Skin of body (tissue), 2 donors: ENCODE data around the gene ELN. TPM values are rescaled to one million over a fixed set of nuclear protein-coding genes. Genes with fewer than 3 reads are reported as not detected.

ENCODE experiments used
- DNase-seq: peaks from one replicate; lab custom pipeline; 2025; lab: John Stamatoyannopoulos, UW
- total RNA-seq: library from RNA; depleted of rRNA; stranded (reverse); fragments of >200 nt; gene quantifications from one replicate; pipeline ENCODE4 v1.2.3, GENCODE V29; 2014

The ELN gene
- total RNA-seq, 1 donor from 2014 or later = 321 TPM

DNA sequence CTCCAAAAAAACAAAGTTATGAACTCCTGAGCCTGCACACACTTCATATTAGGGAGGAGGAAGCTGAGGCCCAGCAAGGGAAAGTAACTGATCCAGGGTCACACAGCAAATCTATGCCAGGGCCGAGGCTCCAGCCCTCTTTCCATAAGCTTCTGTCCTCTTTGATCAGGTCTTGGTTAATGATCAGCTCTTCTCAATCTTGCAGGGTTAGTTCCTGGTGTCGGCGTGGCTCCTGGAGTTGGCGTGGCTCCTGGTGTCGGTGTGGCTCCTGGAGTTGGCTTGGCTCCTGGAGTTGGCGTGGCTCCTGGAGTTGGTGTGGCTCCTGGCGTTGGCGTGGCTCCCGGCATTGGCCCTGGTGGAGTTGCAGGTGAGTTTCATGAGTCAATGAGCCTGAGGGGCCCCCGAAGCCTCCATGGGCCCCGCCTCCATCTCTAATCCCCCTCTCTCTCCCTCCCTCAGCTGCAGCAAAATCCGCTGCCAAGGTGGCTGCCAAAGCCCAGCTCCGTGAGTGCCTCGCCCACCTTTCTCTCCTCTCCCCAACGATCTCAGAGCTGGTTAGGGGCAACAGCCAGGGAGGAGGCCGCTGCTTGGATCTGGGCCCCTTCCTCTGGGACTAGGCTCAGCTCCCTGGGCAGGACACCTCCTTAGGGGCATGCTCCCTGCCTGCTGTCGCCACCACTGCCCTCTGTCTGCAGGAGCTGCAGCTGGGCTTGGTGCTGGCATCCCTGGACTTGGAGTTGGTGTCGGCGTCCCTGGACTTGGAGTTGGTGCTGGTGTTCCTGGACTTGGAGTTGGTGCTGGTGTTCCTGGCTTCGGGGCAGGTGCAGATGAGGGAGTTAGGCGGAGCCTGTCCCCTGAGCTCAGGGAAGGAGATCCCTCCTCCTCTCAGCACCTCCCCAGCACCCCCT, 32.0 kb downstream of the ELN start:
- DNase-seq = no peak

DNA sequence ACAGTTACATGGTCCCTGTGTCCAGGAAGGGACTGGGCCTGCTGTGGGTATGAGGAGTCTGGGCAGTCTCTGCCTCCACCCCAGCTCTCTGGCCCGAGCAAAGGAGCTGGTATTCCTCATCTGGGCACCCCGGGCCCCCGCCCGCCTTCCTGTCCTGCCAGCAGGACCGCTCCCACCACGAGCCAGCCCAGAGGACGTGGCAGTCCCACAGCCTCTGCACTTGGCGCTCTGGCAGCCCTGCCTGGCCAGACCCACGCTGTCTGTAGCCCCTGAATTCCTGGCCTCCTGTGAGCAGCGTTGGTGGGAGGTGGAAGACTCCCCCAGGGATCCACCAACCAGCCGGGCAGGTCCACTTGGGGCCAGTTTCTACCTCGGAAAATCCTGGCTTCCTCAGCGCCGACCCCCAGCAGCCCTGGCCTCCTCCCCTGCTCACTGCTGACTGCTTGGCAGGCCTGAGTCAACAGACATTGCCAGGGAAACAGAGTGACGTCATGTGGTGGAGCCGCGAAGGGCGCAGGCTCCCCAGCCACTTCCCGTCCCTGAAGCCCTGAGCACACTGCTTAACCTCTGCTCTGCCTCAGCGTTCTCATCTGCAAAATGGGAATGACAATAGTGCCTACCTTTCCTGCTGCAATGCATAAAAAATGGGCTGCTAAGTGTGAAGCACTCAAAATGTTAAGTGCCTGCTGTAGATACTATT, 34.0 kb downstream of the ELN start:
- DNase-seq = peak; percentile 61

DNA sequence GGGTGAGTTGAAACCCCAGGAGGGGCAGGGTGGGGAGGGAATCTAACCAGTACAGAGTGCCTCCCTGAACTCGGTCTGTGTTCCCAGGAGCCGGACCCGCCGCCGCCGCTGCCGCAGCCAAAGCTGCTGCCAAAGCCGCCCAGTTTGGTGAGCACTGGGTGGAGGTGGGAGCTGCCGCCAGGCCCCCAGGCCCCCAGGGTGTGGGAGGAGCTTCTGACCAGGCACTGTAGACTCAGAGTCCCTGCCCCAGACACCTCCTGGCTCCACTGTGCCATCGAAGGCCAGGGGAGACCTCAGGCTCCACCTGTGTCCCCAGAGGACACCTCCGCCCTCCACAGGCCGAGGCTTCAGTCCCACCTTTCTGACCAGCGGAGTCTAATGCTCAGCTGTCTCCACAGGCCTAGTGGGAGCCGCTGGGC, 35.3 kb downstream of the ELN start:
- DNase-seq = no peak

GRCh38 chr7:74063646-74064045, 35.7 kb downstream of the ELN start:
- DNase-seq = no peak

DNA sequence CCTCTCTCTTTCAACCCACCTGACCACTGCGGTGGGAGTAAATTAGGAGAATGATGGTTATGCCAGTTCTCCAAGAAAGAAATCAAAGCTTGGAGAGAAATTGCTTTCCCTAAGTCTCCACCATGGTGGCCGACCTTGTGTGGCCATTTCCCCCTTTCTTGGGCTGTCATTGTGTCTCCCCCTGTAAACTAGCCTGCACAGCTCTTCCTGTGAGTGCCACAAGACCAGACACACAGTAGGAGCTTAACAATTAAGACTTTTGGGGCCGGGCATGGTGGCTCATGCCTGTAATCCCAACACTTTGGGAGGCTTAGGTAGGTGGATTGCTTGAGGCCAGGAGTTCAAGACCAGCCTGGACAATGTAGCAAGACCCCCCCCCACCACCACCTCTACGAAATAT, 36.7 kb downstream of the ELN start:
- no peak for DNase-seq

DNA sequence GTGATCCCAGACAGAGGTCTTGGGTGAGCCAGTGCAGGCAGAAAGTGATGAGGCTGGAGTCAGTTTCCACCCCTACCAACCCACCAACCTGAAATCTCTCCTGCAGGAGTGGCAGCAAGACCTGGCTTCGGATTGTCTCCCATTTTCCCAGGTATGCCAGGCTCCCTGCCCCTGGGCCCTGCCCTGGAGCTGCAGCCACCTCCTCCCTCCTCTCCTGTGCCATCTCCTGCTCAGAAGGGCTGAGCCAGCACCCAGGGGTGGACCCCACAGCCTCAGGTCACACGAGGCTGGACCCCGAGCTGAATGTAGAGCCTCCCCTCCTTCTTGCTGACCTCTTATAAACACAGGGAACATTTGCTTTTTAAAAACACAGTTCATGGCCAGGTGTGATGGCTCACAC, 38.7 kb downstream of the ELN start:
- no peak for DNase-seq

DNA sequence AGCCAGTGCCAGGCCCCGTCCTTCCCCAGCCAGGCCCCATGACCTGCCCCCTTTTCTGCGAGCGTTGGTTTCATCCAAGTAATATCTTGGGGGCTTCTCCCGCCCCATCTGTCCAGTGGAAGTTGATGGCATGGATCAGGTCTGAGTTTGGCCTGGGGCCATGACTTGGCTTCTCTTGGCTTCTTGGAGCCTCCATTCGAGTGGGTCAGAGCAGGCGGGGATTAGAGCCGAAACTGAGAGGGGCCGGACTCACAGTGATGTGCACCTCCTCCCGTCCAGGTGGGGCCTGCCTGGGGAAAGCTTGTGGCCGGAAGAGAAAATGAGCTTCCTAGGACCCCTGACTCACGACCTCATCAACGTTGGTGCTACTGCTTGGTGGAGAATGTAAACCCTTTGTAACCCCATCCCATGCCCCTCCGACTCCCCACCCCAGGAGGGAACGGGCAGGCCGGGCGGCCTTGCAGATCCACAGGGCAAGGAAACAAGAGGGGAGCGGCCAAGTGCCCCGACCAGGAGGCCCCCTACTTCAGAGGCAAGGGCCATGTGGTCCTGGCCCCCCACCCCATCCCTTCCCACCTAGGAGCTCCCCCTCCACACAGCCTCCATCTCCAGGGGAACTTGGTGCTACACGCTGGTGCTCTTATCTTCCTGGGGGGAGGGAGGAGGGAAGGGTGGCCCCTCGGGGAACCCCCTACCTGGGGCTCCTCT, 40.6 kb downstream of the ELN start:
- DNase-seq = no peak

GRCh38 chr7:74069086-74069541, 41.1 kb downstream of the ELN start:
- DNase-seq = no peak

DNA sequence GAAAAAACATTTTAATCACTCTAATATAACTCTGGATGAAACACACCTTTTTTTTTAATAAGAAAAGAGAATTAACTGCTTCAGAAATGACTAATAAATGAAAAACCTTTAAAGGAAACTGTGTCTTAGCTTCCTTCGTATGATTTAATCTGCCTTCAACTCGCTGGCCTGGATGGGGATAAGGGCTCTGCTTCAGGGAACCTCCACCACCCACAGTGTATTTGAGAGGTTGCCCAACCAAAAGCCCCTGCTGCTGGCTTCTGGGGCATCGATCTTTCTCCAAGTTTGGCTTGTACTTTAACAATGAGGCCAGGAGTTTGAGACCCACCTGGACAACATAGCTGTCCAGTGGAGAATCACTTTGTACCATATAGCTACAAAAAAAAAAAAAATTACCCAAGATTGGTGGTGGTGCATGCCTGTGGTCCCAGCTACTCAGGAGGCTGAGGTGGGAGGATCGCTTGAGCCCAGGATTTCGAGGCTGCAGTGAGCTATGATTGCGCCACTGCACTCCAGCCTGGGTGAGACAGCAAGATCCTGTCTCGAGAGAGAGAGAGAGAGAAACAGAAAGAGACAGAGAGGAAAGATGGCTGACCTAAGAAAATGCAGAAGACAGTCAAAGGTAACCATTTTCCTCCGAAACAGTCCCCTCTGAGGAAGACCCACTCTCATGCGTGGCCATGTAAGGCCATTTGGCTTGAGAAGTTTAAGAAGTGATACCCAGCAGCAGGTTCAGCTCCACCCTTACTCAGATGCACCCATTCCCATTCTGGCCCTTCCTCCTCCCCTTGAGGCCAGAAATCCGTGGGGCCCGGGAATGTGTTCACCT, 42.0 kb downstream of the ELN start:
- no peak for DNase-seq

DNA sequence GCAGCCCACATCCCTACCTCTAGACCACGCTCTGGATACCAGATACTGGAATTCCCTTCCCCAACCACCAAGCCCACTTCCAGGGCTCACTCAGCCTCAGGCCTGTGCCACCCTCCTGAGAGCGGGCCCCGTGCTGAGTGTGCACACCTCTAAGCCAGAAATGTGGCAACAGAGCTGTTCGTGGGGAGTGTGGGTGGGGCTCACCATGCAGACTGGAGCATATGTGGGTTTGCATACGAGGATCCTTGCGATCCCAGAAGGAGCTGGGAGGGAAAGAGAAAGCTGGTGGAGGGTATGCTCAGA, 42.6 kb downstream of the ELN start:
- no peak for DNase-seq

DNA sequence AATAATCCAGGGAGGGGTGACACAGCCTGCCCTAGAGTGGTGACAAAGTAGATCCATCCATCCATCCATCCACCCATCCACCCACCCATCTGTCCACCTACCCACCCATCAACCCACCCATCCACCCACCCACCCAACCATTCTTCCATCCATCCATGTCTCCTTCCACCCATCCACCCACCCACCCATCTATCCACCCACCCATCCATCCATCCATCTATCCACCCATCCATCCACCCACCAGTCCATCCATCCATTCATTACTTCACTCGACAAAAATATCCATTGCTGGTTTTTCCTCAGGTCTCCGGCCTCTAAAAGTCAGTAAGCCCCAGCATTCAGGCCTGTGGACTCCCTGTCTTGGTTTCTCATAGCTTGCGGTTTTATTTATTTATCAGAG, 43.1 kb downstream of the ELN start:
- DNase-seq = no peak

DNA sequence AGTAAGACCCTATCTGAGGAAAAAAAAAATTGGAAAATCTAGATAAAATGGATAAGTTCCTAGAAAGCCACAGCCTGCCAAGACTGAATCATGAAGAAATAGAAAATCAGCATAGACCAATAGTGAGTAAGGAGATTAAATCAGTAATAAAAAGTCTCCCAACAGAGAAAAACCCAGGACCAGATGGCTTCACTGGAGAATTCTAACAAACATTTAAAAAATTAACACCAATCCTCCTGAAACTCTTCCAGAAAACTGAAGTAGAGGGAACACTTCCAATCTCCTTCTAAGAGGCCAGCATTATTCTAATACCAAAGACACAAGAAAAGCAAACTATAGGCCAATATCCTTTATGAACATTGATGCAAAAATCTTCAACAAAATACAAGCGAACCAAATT, 46.8 kb downstream of the ELN start:
- peak; percentile 26 for DNase-seq

DNA sequence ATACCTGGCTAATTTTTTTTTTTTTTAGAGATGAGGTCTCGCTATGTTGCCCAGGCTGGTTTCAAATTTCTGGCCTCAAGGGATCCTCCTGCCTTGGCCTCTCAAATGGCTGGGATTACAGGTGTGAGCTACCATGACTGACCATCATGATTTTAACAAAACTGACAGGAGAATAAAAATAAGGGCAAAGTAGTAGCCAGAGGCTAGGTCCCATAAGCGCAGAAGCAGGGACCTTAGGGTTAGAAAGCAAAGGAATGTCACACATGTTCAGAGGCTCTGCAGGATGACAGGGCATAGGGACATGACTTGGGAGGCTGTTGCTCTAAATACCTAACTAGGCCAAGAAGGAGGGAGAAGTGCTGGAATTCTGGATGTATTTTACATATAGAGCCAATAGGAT, 50.5 kb downstream of the ELN start:
- no peak for DNase-seq

GRCh38 chr7:74082770-74083116, 54.8 kb downstream of the ELN start:
- no peak for DNase-seq

- DNase-seq = peak; percentile 48
Measured at GRCh38 chr7:74083117-74083876, 55.3 kb downstream of the ELN start, which contains the start of gene LIMK1. Gene LIMK1 (plus strand): TSS chr7:74083804. CDS start chr7:74083991, 187 bp downstream.

DNA sequence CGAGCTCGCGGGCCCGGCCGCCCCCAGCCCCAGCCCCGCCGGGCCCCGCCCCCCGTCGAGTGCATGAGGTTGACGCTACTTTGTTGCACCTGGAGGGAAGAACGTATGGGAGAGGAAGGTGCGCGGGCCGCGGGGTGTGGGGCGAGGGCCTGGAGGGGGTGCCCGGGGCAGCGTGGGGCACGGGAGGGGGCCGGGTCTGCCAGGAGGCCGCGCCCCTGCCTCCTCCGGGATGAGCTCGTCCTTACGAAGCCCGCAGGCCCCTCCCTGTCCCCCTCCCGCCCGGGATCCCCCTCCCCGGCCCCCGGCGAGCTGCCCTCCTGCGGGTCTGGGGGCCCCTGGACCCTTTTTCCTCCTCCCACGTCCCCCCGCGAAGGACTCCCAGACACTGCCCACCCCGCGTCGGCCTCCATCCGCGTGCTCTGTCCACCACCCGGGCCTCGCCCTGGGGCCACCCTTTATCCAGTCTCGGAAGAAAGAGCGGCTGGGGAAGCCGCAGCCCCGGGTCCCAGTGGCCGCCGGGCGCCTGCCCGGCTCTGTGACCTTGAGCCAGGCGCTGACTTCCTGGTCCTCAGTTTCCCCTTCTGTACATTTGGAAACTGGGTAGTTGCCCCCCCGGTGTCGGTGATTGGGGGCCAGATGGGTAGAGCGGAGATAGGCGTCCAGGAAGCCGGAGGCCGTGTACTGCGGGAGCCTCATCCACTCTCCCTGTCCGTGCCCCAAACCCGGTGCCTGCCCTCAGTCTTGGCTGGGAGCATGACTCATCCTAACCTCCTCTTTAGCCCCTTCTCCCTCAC, 56.2 kb downstream of the ELN start:
- DNase-seq = no peak

DNA sequence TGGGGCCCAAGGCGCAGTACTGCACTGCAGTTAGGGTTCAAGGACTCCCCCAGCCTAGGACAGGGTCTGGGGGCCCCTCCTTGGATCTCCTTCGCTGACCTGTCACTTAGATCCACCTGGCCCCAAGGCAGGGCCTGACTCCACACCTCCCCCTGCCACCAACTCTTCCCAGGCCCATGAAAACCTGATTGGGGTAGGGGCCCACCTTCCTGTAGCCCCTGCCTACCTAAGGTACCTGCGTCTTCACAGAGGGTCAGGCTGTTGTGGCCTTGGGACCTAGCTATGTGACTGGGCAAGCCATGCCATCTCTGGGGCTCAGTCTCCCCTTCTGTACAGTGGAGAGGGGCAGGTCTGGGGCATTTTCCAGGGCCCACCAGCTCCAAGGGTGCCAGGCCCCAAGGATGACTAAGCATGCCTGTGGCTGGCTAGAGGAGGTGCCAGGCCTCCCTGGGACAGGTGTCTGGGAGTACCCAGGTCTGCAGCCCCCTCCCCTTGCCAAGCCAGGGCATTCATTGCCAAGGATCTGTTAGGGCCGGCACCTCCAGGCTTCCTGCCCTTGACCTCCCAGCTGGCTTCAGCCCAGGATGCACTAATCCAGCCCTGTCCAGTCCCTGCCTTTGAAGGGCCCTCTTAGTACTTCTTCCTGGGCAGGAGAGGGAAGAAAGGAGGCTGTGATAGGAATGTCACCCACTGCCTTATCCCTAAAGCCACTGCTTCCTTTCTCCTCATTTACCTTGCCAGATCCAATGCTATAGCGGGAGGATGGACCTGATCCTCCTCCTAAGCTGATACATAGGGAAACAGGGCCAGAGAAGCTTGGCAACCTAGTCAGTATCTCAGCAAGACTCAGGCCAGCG, 57.0 kb downstream of the ELN start:
- DNase-seq = no peak

DNA sequence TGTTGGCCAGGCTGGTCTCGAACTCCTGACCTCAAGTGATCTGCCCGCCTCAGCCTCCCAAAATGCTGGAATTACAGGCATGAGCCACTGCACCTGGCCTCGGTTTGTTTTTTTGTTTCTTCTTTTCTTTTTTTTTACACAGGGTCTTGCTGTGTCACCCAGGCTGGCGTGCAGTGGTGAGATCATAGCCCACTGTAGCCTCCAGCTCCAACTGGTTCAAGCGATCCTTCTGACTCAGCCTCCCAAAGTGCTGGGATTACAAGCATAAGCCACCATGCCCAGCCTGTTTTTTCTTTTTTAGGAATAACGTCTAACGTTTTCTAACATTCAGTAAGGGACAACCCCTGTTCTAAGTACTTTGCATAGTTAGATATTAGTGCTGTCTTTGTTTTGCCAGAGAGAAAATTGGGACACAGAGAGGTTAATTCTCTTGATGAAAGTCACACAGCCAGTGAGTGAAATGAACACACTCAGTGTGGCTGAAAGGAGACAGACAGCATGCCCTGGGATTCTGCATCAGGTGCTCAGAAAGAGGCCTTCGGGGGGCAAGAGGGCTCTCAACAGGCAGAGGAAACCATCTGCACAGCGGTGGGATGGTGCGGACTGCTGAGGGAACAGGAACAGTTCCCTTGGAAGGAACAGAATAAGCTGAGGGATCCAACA, 59.9 kb downstream of the ELN start:
- DNase-seq = no peak
